IMR-90 (cell line): ENCODE data around the gene TMPRSS3. TPM values are rescaled to one million over a fixed set of nuclear protein-coding genes. Genes with fewer than 3 reads are reported as not detected.

Source experiments
- ATAC-seq: fragments of 200-7000 bp; cut with Tn5 transposase; 2 replicates; pipeline ENCODE4 v1.9.1; 2020; ENCODE audit warnings: low read depth, mild to moderate bottlenecking, moderate library complexity
- BruUV-seq: library from RNA; stranded (reverse); fragments of 400-500 nt; replicated peaks from 2 replicates; lab custom pipeline; 2021; lab: Mats Ljungman, UMichigan
- CTCF ChIA-PET: fragments of 300-600 bp; formaldehyde crosslinking; extraction: SDS; loops from one replicate; lab custom pipeline; 2021; ENCODE audit warnings: antibody characterized with exemption; lab: Yijun Ruan, JAX
- POLR2A ChIA-PET: fragments of 300-600 bp; sonication (Branson Sonifier 250); formaldehyde crosslinking; loops from one replicate; lab custom pipeline; 2022; ENCODE audit warnings: antibody characterized with exemption; ENCODE audit not compliant: unreplicated experiment; lab: Charles Lee
- DNase-seq: peaks from one replicate; pipeline ENCODE4 v3.0.0; 2013
- H2AFZ ChIP-seq: replicated peaks from 2 replicates; pipeline ENCODE3; 2013; ENCODE audit warnings: low read length, mild to moderate bottlenecking; ENCODE audit not compliant: poor library complexity
- H2AK5ac ChIP-seq: 2 replicates; pipeline ENCODE4 v1.6.1; 2013; ENCODE audit warnings: low read depth, low read length, inconsistent platforms
- H2AK9ac ChIP-seq: replicated peaks from 2 replicates; pipeline ENCODE3; 2013; ENCODE audit warnings: mild to moderate bottlenecking, low read depth, low read length, moderate library complexity; ENCODE audit not compliant: poor library complexity
- H2BK120ac ChIP-seq: 2 replicates; pipeline ENCODE4 v1.6.1; 2013; ENCODE audit warnings: low read depth, low read length, inconsistent platforms
- H2BK15ac ChIP-seq: 3 replicates; pipeline ENCODE4 v1.6.1; 2013; ENCODE audit warnings: low read depth, low read length, inconsistent platforms
- H2BK20ac ChIP-seq: 2 replicates; pipeline ENCODE4 v1.6.1; 2013; ENCODE audit warnings: low read depth, mild to moderate bottlenecking, inconsistent platforms, low read length, moderate library complexity
- H2BK5ac ChIP-seq: 2 replicates; pipeline ENCODE4 v1.6.1; 2013; ENCODE audit warnings: mild to moderate bottlenecking, low read depth, low read length, inconsistent platforms; ENCODE audit not compliant: poor library complexity, severe bottlenecking
- H3K14ac ChIP-seq: replicated peaks from 2 replicates; pipeline ENCODE4 v1.6.1; 2013; ENCODE audit warnings: low read depth, low read length, inconsistent platforms
- H3K18ac ChIP-seq: 2 replicates; pipeline ENCODE4 v1.6.1; 2013; ENCODE audit warnings: low read depth, low read length, control low read depth
- H3K23ac ChIP-seq: 2 replicates; pipeline ENCODE4 v1.6.1; 2013; ENCODE audit warnings: low read depth, low read length, inconsistent platforms
- H3K27ac ChIP-seq: 2 replicates; pipeline ENCODE4 v1.5.1; 2013; ENCODE audit warnings: mild to moderate bottlenecking, control low read depth, low read length; ENCODE audit not compliant: insufficient read depth
- H3K27me3 ChIP-seq: 2 replicates; pipeline ENCODE4 v1.6.1; 2013; ENCODE audit warnings: low read length; ENCODE audit not compliant: control insufficient read depth, insufficient read depth
- H3K36me3 ChIP-seq: 2 replicates; pipeline ENCODE4 v1.6.1; 2013; ENCODE audit warnings: low read length, mixed read lengths; ENCODE audit not compliant: control insufficient read depth, insufficient read depth
- H3K4ac ChIP-seq: 2 replicates; pipeline ENCODE4 v1.6.1; 2013; ENCODE audit warnings: low read depth, low read length, inconsistent platforms
- H3K4me1 ChIP-seq: 2 replicates; pipeline ENCODE4 v1.6.1; 2013; ENCODE audit warnings: low read length, mixed read lengths; ENCODE audit not compliant: control insufficient read depth, insufficient read depth
- H3K4me2 ChIP-seq: 2 replicates; pipeline ENCODE4 v1.6.1; 2013; ENCODE audit warnings: low read depth, mild to moderate bottlenecking, control low read depth, low read length, moderate library complexity
- H3K4me3 ChIP-seq: 2 replicates; pipeline ENCODE4 v1.5.1; 2013; ENCODE audit warnings: low read depth, mild to moderate bottlenecking, control low read depth, low read length, moderate library complexity; ENCODE audit not compliant: insufficient read depth
- H3K56ac ChIP-seq: 2 replicates; pipeline ENCODE4 v1.6.1; 2013; ENCODE audit warnings: low read length, inconsistent platforms; ENCODE audit not compliant: insufficient read depth; ENCODE audit errors: extremely low read depth
- H3K79me1 ChIP-seq, 2 experiments: 2 replicates each; pipeline ENCODE4 v1.6.1; 2013; ENCODE audit warnings: low read length in 2 of 2, inconsistent platforms in 1 of 2, low read depth in 1 of 2
- H3K9ac ChIP-seq: 2 replicates; pipeline ENCODE4 v1.6.1; 2013; ENCODE audit warnings: low read depth, low read length, control low read depth
- H3K9me1 ChIP-seq: 2 replicates; pipeline ENCODE4 v1.6.1; 2013; ENCODE audit warnings: low read length, inconsistent platforms; ENCODE audit not compliant: insufficient read depth
- H3K9me3 ChIP-seq: 2 replicates; pipeline ENCODE4 v1.6.1; 2013; ENCODE audit warnings: low read length; ENCODE audit not compliant: control insufficient read depth, insufficient read depth
- H4K20me1 ChIP-seq: 2 replicates; pipeline ENCODE4 v1.6.1; 2013; ENCODE audit warnings: low read length, inconsistent platforms; ENCODE audit not compliant: insufficient read depth
- H4K5ac ChIP-seq: 2 replicates; pipeline ENCODE4 v1.6.1; 2013; ENCODE audit warnings: mild to moderate bottlenecking, low read depth, low read length, control low read depth
- H4K8ac ChIP-seq, 2 experiments: 2 replicates each; pipeline ENCODE4 v1.6.1; 2013; ENCODE audit warnings: low read depth in 2 of 2, low read length in 2 of 2, control low read depth in 1 of 2, inconsistent platforms in 1 of 2
- H4K91ac ChIP-seq: 2 replicates; pipeline ENCODE4 v1.6.1; 2013; ENCODE audit warnings: low read depth, low read length, inconsistent platforms; ENCODE audit not compliant: insufficient read depth
- MXI1 ChIP-seq: IDR thresholded peaks from 2 replicates; pipeline ENCODE4 v1.6.1; 2012; ENCODE audit warnings: low read depth, mild to moderate bottlenecking, low read length, moderate library complexity, borderline replicate concordance
- POLR2A ChIP-seq: IDR thresholded peaks from 2 replicates; pipeline ENCODE4 v1.6.1; 2012; ENCODE audit warnings: mild to moderate bottlenecking, low read depth, low read length
- RCOR1 ChIP-seq: IDR thresholded peaks from 2 replicates; pipeline ENCODE4 v1.6.1; 2012; ENCODE audit warnings: mild to moderate bottlenecking, low read length, improper control_type of control experiment; ENCODE audit not compliant: insufficient replicate concordance
- RFX5 ChIP-seq: IDR thresholded peaks from 2 replicates; pipeline ENCODE4 v1.8.0; 2012; ENCODE audit warnings: low read depth, mild to moderate bottlenecking, low read length, moderate library complexity
- SMC3 ChIP-seq: fragments of 150-350 bp; IDR thresholded peaks from 2 replicates; pipeline ENCODE4 v1.6.1; 2016; ENCODE audit warnings: low read depth, mild to moderate bottlenecking, antibody characterized with exemption, low read length, moderate library complexity
- USF2 ChIP-seq: fragments of 150-350 bp; IDR thresholded peaks from 2 replicates; pipeline ENCODE4 v1.6.1; 2017; ENCODE audit warnings: mild to moderate bottlenecking, antibody characterized with exemption, low read length, low read depth
- dilution Hi-C: fragments of 300-500 bp; cut with HindIII; formaldehyde crosslinking; loops from one replicate; pipeline ENCODE4 v1.14.3; 2018; ENCODE audit warnings: low sequenced_read_pairs; ENCODE audit not compliant: unreplicated experiment
- in situ Hi-C: fragments of 300-500 bp; cut with MboI; formaldehyde crosslinking; loops from 3 replicates; pipeline ENCODE4 v1.14.3; 2019; ENCODE audit warnings: low sequenced_read_pairs, inconsistent platforms, mixed read lengths
- intact Hi-C: fragments of 100-400 bp; cut with micrococcal nuclease; formaldehyde crosslinking; loops from 2 replicates; pipeline ENCODE4 v1.10.0; 2022
- polyA plus RNA-seq, 3 experiments: library from polyadenylated mRNA; depleted of rRNA; stranded (reverse); fragments of >200 nt; gene quantifications; 2 replicates each; pipeline ENCODE4 v1.2.3, GENCODE V29; 2012; ENCODE audit warnings: low replicate concordance in 1 of 3
- total RNA-seq: library from RNA; depleted of rRNA; stranded (reverse); fragments of >200 nt; gene quantifications from 2 replicates; pipeline ENCODE4 v1.2.3, GENCODE V29; 2012

Gene TMPRSS3
- total and polyA plus RNA-seq, 2 of the 4 experiments (the other 2 are of a cell fraction) = not detected

- Histone ChIP-seq H3K79me1 (no peaks in the 10 kb centered on the region), H4K8ac (no peak overlapping the region), H3K36me3 (no peaks in the 10 kb centered on the region), H3K18ac (no peak overlapping the region), H3K9me3 (no peaks in the 10 kb centered on the region; the same call in 1 of the 2 replicates), H4K91ac (no peak overlapping the region), H3K9me1 (no peaks in the 10 kb centered on the region), H3K4ac (no peak overlapping the region), H3K4me1 (no peaks in the 10 kb centered on the region; the same call in 1 of the 2 replicates), H3K9ac (no peak overlapping the region), H4K5ac (no peak overlapping the region), H2BK120ac (no peak overlapping the region), H2BK15ac (no peak overlapping the region), H2BK5ac (no peak overlapping the region), H3K56ac (no peak overlapping the region), H2AK5ac (no peak overlapping the region), H2AFZ (no peak overlapping the region), H2AK9ac (no peak overlapping the region), H3K14ac (no peak overlapping the region), H3K27ac (no peak overlapping the region), H4K20me1 (no peaks in the 10 kb centered on the region), H3K4me3 (no peak overlapping the region), H3K23ac (no peak overlapping the region), H2BK20ac (no peak overlapping the region), H3K27me3 (peaks cover 19% of the 10 kb centered on the region), H3K4me2 (no peak overlapping the region)
- no TSS peak for BruUV-seq
- no peak for TF ChIP-seq RFX5
- no peak for TF ChIP-seq POLR2A
- TF ChIP-seq SMC3 = no peak
- no peak for TF ChIP-seq USF2
- TF ChIP-seq MXI1 = no peak
- no peak for TF ChIP-seq RCOR1
- no peak for DNase-seq
- ChIA-PET POLR2A (no interaction called here), CTCF (interaction anchor here (1.5 kb wide), 1 partner anchor 49 kb away, joined by 3 read pairs; no protein-coding TSS in a partner anchor)
- in situ Hi-C loops = no loop called here
- no peak for ATAC-seq
- intact Hi-C loops = no loop called here
- dilution Hi-C loops = no loop called here
Measured at GRCh38 chr21:42331660-42332059, 64.2 kb downstream of the TMPRSS3 start.
